ENCODE results near the gene APLP2. TPM values are rescaled to one million over a fixed set of nuclear protein-coding genes. Genes with fewer than 3 reads are reported as not detected.

Gene APLP2
- total RNA-seq, 1 experiment from 2014 or later = 317 TPM

DNA sequence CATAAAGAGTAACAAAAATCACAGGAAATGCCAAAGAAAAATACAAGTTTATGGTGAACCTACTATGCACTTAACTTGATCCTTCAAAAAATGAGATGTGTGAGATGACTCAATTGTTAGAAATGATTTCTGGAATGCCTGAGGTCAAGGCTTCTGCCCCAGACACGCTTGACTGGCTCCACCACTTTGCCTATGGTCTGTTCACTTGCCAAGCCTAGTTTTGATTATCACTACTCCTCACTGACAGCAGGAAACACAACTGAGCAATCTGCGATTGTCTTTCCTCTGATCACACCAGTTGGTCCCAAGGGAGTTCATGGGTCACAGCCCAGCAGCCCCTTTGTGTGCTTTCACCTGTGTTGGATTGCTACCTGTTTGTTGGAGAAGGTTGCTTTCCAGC is 46.5 kb upstream of the APLP2 start:
- Mint-ChIP-seq H3K4me1 (ENCODE audit: insufficient read depth, unreplicated experiment) (peaks cover 12% of the 10 kb centered on the region), H3K36me3 (ENCODE audit: insufficient read depth, unreplicated experiment) (no peaks in the 10 kb centered on the region), H3K27me3 (ENCODE audit: insufficient read depth, unreplicated experiment) (no peaks in the 10 kb centered on the region), H3K4me3 (ENCODE audit: unreplicated experiment) (no peak overlapping the region), H3K9me3 (ENCODE audit: unreplicated experiment) (no peaks in the 10 kb centered on the region), H3K27ac (ENCODE audit: low read depth, unreplicated experiment) (peak overlapping the region; percentile 63)
- peak; percentile 60 for DNase-seq (ENCODE audit: unreplicated experiment)
- no TSS peak for BruUV-seq (replicated peaks)
- POLR2A ChIA-PET = interaction anchor here (0.8 kb wide), 1 partner anchor 9 kb away, joined by 4 read pairs; no protein-coding TSS in a partner anchor
- TF ChIP-seq, protein P1, sequence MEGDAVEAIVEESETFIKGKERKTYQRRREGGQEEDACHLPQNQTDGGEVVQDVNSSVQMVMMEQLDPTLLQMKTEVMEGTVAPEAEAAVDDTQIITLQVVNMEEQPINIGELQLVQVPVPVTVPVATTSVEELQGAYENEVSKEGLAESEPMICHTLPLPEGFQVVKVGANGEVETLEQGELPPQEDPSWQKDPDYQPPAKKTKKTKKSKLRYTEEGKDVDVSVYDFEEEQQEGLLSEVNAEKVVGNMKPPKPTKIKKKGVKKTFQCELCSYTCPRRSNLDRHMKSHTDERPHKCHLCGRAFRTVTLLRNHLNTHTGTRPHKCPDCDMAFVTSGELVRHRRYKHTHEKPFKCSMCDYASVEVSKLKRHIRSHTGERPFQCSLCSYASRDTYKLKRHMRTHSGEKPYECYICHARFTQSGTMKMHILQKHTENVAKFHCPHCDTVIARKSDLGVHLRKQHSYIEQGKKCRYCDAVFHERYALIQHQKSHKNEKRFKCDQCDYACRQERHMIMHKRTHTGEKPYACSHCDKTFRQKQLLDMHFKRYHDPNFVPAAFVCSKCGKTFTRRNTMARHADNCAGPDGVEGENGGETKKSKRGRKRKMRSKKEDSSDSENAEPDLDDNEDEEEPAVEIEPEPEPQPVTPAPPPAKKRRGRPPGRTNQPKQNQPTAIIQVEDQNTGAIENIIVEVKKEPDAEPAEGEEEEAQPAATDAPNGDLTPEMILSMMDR (IDR thresholded peaks at IDR 0.05; ENCODE audit: unreplicated experiment) = no peak
- intact Hi-C loops (cut with micrococcal nuclease) = no loop called here
- CTCF ChIA-PET = no interaction called here

DNA sequence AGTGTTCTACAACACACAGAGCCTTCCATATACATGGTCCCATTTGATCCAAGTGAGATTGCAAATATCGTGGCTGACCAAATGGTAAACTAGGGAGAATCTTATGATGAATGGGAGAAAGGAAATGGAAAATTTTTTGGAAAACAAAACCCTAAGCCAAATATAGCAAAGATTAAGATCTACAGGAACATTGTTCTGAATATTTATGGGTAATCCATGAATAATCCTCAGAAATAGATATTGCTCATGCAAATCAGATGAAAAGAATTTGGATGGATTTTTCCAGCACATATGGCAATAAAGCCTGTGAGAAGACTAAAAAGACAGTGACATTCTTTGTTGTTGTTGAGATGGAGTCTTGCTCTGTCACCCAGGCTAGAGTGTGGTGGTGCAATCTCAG is 45.3 kb upstream of the APLP2 start:
- intact Hi-C loops (cut with micrococcal nuclease) = no loop called here
- TF ChIP-seq, protein P1 (IDR thresholded peaks at IDR 0.05; ENCODE audit: unreplicated experiment) = no peak
- H3K4me1 Mint-ChIP-seq (ENCODE audit: insufficient read depth, unreplicated experiment) = peaks cover 18% of the 10 kb centered on the region
- H3K4me3 Mint-ChIP-seq (ENCODE audit: unreplicated experiment) = no peak overlapping the region
- no peak overlapping the region for H3K27ac Mint-ChIP-seq (ENCODE audit: low read depth, unreplicated experiment)
- no peak for DNase-seq (ENCODE audit: unreplicated experiment)
- H3K27me3 Mint-ChIP-seq (ENCODE audit: insufficient read depth, unreplicated experiment) = no peaks in the 10 kb centered on the region
- no peaks in the 10 kb centered on the region for H3K36me3 Mint-ChIP-seq (ENCODE audit: insufficient read depth, unreplicated experiment)
- H3K9me3 Mint-ChIP-seq (ENCODE audit: unreplicated experiment) = no peaks in the 10 kb centered on the region
- CTCF ChIA-PET = no interaction called here
- no TSS peak for BruUV-seq (replicated peaks)
- POLR2A ChIA-PET = no interaction called here

DNA sequence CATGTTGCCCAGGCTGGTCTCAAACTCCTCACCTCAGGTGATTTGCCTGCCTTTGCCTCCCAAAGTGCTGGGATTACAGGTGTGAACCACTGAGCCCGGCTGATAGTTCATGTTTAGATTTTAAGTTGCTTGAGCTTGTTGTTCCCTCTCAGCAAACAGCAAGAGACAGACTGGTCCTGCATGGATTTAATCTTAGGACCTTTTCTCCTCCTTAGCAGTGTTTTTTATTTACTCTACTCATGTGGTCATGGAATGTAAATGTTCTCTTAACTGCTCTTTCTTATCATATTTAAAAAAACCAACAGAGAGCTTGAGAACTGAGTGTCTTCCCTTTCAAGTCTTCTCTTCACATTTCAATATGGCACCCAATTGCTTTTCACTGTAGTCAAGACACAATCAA is 44.3 kb upstream of the APLP2 start:
- Mint-ChIP-seq H3K27me3 (ENCODE audit: insufficient read depth, unreplicated experiment) (no peaks in the 10 kb centered on the region), H3K9me3 (ENCODE audit: unreplicated experiment) (no peaks in the 10 kb centered on the region), H3K4me3 (ENCODE audit: unreplicated experiment) (no peak overlapping the region), H3K4me1 (ENCODE audit: insufficient read depth, unreplicated experiment) (peaks cover 19% of the 10 kb centered on the region), H3K36me3 (ENCODE audit: insufficient read depth, unreplicated experiment) (no peaks in the 10 kb centered on the region), H3K27ac (ENCODE audit: low read depth, unreplicated experiment) (no peak overlapping the region)
- intact Hi-C loops (cut with micrococcal nuclease) = no loop called here
- ChIA-PET CTCF (interaction anchor here (0.6 to 1.3 kb wide), 4 partner anchors 11 to 99 kb away, joined by 3 to 5 read pairs (median 4); no protein-coding TSS in a partner anchor), POLR2A (interaction anchor here (1.1 kb wide), 2 partner anchors 11 to 22 kb away, joined by 5 read pairs; no protein-coding TSS in a partner anchor)
- no TSS peak for BruUV-seq (replicated peaks)
- TF ChIP-seq, protein P1 (IDR thresholded peaks at IDR 0.05; ENCODE audit: unreplicated experiment) = no peak
- DNase-seq (ENCODE audit: unreplicated experiment) = no peak

DNA sequence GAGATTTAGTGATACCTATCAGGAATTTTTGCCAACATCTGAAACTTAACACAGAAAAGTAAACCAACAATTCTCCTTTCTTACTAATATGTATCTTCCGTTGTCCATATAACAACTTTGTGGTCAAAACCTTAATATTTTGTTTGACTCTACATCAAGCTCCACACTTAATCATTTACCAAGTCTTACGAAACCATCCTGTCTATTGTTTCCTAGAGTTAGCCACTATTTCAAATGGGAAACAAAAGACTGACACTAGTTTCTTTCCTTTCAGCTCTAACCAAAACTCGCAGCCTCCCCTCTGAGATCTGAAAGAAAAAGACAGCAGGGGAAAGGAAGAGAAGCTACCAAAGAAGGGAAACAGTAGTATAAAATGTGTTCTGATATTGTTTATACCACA is 40.6 kb upstream of the APLP2 start:
- no peaks in the 10 kb centered on the region for H3K36me3 Mint-ChIP-seq (ENCODE audit: insufficient read depth, unreplicated experiment)
- ChIA-PET POLR2A (interaction anchor here (0.9 to 1.0 kb wide), 3 partner anchors 26 to 42 kb away, joined by 3 to 5 read pairs (median 3); no protein-coding TSS in a partner anchor), CTCF (interaction anchor here (0.7 kb wide), 1 partner anchor 25 kb away, joined by 3 read pairs; no protein-coding TSS in a partner anchor)
- no peak overlapping the region for H3K27ac Mint-ChIP-seq (ENCODE audit: low read depth, unreplicated experiment)
- peaks cover 11% of the 10 kb centered on the region for H3K4me1 Mint-ChIP-seq (ENCODE audit: insufficient read depth, unreplicated experiment)
- peak; percentile 31 for DNase-seq (ENCODE audit: unreplicated experiment)
- TF ChIP-seq, protein P1 (IDR thresholded peaks at IDR 0.05; ENCODE audit: unreplicated experiment) = no peak
- H3K9me3 Mint-ChIP-seq (ENCODE audit: unreplicated experiment) = no peaks in the 10 kb centered on the region
- H3K27me3 Mint-ChIP-seq (ENCODE audit: insufficient read depth, unreplicated experiment) = no peaks in the 10 kb centered on the region
- intact Hi-C loops (cut with micrococcal nuclease) = no loop called here
- BruUV-seq (replicated peaks) = no TSS peak
- H3K4me3 Mint-ChIP-seq (ENCODE audit: unreplicated experiment) = no peak overlapping the region
